HEK293 (cell line): ENCODE measurements around the gene SPTLC3.

ENCODE experiments used
- KLF16 ChIP-seq: fragments of 450-650 bp; formaldehyde crosslinking; IDR thresholded peaks from 2 replicates; pipeline ENCODE4 v1.5.1; 2017; ENCODE audit warnings: missing biosample characterization, missing genetic modification characterization
- ZNF175 ChIP-seq: fragments of 450-650 bp; formaldehyde crosslinking; IDR thresholded peaks from 2 replicates; pipeline ENCODE4 v1.5.1; 2016; ENCODE audit warnings: missing biosample characterization, missing genetic modification characterization
- TF ChIP-seq, protein P1 (sequence below): fragments of 450-650 bp; formaldehyde crosslinking; IDR thresholded peaks from 2 replicates; pipeline ENCODE4 v1.5.1; 2016; ENCODE audit warnings: missing biosample characterization, missing genetic modification characterization

DNA sequence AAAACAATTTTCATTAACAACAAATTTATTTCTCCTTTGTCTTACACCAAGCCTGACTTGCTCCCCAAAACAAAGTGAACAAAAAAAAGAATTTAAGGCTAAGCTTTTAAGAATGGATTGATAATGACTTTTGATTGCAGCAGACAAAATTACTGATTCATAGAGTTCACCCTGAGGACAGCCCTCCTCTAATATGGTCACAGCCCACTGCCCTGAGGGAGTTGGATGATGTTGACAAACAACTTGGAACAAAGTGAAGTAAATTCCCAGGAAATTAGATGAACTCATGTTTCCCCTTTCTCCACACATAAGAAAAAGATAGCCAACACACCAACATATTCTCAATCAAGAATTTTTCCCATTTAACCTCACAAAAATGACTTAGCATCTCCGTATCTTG lies 204.6 kb downstream of the SPTLC3 start:
- TF ChIP-seq KLF16 (tag by site-specific recombination) (no peak), ZNF175 (no peak)
- TF ChIP-seq, protein P1, sequence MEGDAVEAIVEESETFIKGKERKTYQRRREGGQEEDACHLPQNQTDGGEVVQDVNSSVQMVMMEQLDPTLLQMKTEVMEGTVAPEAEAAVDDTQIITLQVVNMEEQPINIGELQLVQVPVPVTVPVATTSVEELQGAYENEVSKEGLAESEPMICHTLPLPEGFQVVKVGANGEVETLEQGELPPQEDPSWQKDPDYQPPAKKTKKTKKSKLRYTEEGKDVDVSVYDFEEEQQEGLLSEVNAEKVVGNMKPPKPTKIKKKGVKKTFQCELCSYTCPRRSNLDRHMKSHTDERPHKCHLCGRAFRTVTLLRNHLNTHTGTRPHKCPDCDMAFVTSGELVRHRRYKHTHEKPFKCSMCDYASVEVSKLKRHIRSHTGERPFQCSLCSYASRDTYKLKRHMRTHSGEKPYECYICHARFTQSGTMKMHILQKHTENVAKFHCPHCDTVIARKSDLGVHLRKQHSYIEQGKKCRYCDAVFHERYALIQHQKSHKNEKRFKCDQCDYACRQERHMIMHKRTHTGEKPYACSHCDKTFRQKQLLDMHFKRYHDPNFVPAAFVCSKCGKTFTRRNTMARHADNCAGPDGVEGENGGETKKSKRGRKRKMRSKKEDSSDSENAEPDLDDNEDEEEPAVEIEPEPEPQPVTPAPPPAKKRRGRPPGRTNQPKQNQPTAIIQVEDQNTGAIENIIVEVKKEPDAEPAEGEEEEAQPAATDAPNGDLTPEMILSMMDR (tag by site-specific recombination) = no peak
